PC-3 (cell line): ENCODE data around the gene MED13.

Source experiments
- EZH2 ChIP-seq: fragments of 300-600 bp; sonication (generic); IDR thresholded peaks from one replicate; pipeline ENCODE4 v1.6.1; 2017; ENCODE audit warnings: antibody characterized with exemption, mild to moderate bottlenecking, low read length; ENCODE audit not compliant: unreplicated experiment
- EZH2phosphoT487 ChIP-seq: fragments of 300-600 bp; sonication (generic); IDR thresholded peaks from 2 replicates; pipeline ENCODE4 v1.6.1; 2018; ENCODE audit warnings: mild to moderate bottlenecking, antibody characterized with exemption, low read length, borderline replicate concordance
- TF ChIP-seq, protein P1 (sequence below): fragments of 300-600 bp; sonication (generic); conservative IDR thresholded peaks from 2 replicates; pipeline ENCODE4 v1.5.1; 2017; ENCODE audit warnings: antibody characterized with exemption, low read depth, mild to moderate bottlenecking, low read length

DNA sequence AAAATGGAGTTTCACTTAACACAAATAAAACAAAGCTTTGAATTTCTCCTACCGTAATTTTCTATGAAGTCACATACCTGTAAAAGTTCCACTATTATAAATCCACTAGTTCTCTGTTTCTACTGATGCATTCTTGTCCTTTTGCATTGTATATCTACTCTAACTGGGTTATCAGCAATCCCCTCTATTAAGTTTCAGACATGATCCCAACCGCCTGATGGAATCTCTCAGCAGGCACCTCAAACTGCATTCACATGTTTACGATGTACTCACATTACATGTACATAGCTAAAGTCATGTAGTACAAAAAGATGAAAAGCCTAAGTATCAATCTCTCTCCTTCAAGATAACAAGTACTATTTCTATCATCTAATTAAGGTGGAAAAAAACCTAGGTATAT lies 64.9 kb downstream of the MED13 start:
- TF ChIP-seq, protein P1, sequence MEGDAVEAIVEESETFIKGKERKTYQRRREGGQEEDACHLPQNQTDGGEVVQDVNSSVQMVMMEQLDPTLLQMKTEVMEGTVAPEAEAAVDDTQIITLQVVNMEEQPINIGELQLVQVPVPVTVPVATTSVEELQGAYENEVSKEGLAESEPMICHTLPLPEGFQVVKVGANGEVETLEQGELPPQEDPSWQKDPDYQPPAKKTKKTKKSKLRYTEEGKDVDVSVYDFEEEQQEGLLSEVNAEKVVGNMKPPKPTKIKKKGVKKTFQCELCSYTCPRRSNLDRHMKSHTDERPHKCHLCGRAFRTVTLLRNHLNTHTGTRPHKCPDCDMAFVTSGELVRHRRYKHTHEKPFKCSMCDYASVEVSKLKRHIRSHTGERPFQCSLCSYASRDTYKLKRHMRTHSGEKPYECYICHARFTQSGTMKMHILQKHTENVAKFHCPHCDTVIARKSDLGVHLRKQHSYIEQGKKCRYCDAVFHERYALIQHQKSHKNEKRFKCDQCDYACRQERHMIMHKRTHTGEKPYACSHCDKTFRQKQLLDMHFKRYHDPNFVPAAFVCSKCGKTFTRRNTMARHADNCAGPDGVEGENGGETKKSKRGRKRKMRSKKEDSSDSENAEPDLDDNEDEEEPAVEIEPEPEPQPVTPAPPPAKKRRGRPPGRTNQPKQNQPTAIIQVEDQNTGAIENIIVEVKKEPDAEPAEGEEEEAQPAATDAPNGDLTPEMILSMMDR = no peak
- TF ChIP-seq EZH2 (no peak), EZH2phosphoT487 (no peak)
